HG02840 (cell line): ENCODE measurements around the gene C11orf65.

Experiments
- ATAC-seq: cut with Tn5 transposase; IDR thresholded peaks from one replicate; pipeline ENCODE4 v1.9.1; 2021; ENCODE audit warnings: mild to moderate bottlenecking, moderate library complexity, moderate number of reproducible peaks; ENCODE audit not compliant: unreplicated experiment, low FRiP score

C11orf65 gene, protein sequence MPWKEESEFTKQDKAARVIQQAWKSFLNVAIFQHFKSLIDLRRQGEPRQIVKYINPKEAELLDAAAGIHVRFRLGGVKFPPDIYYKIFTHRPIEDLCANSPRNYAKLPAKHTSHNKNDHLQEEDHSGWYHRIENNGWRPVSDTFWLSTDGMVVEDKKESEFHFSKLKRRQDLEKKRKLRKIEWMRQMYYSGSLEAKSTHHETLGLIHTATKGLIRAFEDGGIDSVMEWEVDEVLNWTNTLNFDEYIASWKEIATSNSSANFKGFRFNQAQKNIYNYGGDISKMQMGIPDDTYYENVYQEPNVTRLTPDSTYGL

DNA sequence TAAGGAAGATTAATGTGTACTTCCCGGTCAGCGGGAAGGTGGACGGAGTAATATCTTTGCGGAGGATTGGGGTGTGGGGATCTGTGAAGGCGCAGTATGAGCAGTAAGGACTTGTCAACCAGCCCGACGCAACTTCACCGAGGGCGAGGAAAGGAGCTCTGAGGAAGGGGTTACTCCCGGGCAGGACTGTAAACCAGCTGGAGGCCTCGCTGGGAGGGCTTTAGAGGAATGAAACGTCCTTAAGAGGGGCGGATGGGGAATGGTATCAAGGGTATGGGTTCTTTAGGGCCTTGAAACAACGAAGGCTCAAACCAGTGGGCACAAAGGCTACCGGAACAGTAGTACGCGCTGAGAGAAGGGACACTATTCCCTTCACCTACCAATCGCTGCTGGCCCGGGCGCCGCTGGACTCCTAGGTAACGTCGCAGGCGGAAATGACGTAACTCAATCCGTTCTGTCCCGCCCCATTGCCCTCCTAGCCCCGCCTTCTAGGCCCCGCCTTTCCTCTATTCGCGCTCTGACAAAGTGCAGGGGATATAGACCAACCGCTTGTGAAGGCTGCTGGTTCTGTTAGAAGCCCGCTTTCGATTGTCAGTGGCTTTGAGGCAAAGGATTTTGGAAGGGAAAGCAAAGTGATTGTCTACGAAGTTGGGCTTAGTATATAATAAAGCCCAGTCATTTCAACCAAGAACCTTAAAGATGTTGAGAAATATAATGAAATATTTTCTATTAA lies at the start of gene C11orf65:
C11orf65 (minus strand) TSS at position 439 of the 733 bp plus-strand sequence. CDS start 5,970 bp downstream, outside the sequence.
- peak; percentile 100 for ATAC-seq

DNA sequence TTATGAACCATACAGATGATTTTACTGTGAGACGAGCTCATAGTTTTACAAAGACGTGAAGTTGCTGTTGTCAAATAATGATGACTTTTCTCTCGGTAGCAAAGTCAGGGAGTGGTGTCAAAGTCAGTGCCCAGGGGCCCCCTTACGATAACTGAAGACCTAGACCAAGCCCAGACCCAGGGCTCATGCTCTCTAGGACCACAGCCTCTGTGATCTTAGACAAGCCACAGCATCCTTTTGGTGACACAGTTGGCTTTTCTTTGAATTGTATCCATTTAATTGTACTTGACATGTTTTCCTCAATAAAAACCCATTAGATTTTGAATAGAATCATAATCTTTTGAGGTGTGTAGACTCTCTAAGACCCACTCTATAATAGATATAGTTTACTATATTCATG lies 48.8 kb upstream of the C11orf65 start:
- ATAC-seq, result no peak

DNA sequence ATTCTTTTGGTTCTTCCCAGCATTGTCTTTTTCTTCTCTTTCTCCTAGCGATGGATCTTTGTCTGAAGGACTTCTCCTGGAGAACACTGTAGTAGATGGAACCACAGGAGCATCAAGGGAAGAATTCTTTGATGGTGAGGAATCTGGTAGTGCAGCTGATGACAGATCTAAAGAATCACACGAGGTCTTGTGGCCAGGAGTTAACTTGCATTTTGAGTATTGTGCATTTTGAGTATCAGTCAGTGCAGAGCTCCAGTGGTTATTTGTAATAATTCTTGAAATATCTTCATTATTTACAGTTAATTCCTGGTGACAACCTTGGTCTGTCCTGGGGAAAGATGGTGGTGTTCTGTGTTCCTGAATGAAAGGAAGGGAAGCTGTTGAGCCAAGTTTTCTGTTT lies 45.4 kb upstream of the C11orf65 start:
- no peak for ATAC-seq

DNA sequence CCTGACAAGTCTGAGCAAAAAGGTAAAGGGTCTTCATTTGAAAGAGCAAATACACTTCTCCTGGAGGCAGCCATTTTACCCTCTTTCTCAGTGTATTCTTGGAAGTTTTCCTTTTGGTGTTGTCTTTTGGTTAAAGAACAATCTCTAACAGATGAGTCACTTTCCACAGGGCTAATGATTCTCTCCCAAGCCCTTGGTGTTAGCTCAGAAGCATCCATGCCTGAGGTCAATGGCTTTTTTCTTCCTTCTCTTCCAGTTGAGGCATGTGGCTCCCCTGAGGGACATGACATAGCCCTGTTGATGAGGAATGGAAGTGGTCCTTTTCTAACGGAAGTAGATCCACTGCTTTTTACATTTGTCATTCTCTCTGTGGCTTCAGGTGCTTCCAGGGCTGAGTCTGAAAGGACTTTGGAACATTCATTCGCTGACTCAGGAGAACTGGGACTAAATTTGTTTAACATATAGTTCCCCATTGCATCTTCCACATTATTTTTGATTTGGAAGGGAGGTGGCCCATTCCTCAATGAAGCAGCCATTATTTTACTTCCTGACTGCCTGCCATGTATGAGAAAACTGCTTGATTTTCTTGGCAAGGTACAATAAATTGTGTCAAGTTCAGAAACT lies 44.6 kb upstream of the C11orf65 start:
- ATAC-seq, result no peak

DNA sequence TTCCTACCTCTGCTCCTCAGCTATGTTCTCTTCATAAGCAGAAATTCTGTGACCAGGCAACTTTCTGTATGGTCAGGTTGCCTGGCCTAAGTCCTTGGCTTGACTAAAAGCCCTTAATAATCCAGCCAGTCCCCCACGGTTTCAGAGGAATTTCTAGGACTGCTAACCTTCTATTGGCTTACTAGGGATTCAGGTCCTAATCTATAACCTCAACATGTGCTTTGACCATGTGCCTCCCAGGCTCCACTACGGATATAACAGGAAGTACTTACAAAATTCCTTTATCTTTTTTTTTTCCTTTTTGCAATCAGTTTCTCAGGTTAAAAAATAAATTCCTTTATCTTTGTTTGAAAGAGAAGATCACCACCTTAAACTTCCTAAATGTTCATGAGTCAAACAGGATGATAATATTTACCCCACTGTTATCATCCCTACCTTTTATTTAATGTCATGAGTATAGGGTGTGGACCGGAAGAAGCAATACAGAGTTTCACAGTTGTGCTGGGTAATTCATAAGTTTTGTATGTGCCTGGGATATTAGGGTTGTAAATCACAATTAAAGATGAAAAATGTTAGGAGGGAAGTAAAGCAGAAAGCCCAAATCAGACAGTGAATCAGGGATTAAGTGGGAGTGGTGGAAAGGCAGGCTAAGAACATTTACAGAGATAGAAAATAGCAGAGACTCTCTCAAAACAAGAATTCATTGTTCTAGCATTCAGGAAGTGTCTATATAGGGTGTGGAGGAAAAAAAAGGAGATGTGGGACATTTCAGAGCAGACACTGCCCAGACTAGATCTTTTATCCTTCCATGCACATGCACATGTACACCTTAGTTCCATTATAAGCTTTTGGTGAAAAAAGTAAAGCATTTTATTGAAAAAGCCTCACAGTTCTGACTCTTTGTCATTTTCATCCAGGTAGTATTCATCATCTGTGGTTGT lies 41.6 kb upstream of the C11orf65 start:
- ATAC-seq, result no peak

DNA sequence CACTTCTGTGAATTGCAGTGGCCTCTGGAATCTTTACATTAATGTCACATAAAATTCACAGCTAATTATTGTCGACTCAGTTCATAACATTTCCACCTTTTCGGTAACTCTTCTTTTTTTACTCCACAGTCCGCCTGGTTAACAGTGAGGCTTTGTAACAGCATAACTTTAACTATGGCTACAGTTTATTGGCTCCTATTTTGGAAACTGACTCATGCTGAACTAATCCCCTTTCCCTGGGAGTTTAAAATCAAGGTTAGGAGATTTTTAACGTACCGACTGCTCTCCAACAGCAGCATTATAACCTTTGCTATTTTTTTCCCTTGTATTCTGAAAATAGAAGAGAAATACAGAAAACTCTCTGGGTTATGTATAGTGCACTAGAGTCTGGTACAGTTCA lies 34.1 kb upstream of the C11orf65 start:
- no peak for ATAC-seq

DNA sequence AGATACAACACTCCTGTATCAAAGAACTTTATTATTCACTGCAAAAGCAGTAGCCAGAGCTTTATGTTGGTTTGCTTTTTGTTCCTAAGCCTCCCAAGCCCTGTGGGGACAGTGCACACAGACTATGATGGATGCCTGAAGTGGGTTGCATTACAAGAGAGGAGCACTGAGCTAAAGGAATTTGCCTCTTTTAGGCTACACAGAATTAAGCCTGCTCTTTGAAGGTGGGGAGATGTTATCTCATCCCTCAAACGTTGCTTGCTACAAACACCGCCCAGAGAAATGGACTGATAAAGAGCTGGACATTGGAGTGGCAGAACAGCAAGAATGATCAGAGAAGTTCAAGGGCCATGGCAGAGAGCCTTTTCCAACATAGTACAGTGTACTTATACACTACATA lies 33.4 kb upstream of the C11orf65 start:
- no peak for ATAC-seq

DNA sequence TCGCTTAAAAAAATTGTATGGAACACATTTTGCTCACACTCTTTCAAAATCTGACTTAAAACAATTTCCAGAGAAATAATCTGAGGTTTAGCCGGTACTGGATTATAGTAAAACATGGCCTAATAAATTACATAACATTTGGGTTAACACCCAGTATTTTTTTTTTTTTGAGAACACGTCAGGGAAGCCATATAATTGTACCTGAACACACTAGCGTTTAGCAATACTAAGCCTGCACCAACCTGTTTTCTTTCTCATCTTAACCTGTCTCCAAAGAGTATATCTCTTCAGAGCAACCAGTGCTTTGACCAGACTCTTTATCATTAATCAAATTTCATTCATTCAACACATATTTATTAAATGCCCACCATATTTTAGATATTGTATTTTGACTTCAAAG lies 32.8 kb upstream of the C11orf65 start:
- ATAC-seq, result no peak

DNA sequence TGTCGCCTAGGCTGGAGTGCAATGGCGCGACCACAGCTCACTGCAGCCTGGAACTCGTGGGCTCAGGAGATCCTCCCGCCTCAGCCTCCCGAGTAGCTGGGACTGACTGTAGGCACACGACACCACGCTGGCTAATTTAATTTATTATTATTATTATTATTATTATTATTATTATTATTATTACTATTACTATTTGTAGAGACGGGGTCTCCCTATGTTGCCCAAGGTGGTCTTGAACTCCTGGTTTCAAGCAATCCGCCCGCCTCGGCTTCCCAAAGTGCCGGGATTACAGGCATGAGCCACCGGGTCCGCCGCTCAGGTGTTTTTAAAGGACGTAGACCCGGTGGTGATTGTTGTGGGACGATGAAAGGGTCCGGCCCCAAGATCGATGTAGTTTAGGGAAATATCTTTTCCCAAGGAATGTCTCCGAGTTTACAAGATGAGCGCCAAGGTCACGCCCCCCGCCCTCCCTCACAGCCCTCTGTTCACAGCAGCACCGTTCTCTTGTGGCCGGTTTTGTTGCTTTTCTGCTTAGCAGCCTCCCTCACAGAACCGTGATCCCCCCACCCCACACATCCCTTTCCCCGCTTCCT lies 31.6 kb upstream of the C11orf65 start:
- no peak for ATAC-seq

DNA sequence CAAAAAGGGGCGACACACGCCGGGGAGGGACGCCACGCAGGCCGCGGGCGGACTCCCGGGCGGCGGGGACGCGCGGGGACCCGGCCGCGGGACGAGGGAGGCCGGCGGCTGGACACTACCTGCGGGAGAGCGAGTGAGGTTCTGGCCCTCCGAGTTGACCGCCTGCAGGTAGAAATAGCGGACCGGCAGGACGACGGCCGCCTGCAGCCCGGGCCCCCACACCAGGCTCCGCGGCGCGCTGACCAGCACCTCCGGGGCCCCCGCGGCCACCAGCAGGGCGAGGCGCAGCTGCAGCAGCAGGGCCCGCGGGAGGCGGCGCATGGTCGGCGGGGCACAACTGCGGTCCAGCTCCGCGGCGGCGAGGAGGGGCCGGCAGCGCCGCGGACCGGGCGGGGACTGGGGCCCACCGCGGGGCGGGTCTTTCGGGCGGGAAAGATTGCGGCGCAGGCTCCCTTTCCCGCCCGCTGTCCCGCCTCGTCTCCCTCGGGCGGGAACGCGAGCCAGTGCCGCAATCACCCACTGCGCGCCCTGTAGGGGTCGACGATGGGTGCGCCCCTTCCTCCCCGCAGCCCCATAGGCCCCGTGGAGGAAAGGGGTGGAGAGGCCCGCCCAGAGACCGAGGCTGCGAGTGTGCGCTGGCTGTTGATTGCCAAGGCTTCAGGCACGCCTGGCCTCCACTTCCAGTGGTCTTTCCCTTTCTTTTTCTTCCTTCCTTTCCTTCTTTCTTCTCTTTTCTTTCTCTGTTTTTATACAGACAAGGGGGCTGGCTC lies 30.9 kb upstream of the C11orf65 start, which contains the start of gene POGLUT3:
POGLUT3 (minus strand) TSS at position 339 of the 770 bp plus-strand sequence; CDS start at position 321, 18 bp downstream.
- ATAC-seq, result peak; percentile 51

DNA sequence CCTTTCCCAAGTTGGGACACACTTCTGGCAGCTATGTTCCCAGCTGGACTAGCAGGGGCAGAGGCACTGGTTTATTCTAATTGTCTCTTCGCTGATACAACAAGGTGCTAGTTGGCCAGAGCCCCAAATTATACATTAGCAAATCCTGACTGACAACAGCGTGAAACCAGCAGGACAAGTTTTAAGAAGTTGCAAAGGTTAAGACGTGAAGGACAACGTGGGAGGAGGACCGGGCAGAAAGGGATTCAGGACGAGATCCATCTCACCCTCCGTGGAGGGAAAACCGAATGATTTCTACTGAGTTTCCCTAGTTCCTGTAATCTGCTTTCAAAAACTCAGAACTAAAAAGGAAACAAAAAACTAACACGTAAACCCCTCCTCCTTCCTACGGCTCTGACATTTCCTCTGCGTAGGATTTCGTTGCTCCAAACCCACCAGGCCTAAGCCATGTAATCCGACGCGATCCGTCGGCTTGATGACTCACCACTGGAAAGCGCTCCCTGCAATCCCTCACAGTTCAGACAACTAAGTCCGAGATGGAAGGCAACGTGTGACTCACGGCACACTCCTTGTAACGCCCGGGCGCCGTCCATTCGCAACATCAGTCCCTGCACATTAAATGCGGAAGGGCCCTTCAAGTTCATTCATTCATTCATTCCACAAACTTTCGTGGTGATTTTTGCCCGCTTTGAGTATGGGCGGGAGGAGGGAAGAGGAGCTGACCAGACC lies 30.2 kb upstream of the C11orf65 start:
- ATAC-seq, result peak; percentile 43

DNA sequence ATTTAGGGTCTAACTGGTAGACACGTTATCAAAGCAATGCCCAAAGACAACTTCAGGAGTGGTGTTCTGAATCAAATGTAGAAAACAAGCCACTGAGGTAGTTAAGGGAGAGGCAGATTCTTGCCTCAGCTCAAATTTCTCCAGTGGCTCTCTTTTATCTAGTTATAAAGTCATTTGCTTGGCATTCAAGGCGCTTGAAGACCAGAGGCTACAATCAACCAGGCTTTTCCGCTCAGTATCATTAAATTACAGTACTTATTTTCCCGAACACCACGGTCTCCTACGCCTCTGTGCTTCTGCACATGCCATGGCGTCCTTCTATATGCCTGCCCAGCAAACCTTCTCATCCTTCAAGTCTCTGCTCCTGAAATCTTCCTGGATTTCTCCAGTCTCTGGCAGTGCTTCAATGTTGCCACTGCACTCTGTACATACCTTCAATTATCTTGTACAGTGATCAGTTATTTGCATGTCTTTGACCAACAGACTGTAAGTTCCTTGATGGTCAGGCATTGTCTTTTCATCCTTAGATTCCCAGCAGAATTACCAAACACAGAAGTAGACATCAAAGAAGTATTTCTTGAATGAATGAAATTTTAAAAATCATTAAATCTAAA lies 29.4 kb upstream of the C11orf65 start:
- ATAC-seq, result no peak

DNA sequence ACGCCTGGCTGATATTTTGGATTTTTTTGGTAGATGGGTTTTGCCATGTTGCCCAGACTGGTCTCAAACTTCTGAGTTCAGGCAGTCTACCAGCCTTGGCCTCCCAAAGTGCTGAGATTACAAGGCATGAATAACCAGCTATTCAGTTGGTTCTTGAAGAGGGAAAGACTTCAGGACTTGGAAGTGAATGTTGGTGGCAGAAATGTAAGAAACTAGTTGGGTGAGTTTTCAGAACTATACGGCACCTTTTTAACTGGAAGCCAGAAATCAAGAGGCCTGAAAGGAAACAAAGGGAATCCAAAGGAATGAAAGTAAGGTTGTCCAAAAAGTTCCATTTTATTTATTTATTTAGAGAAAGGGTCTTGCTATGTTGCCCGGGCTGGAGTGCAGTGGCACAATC lies 28.0 kb upstream of the C11orf65 start:
- ATAC-seq, result no peak

DNA sequence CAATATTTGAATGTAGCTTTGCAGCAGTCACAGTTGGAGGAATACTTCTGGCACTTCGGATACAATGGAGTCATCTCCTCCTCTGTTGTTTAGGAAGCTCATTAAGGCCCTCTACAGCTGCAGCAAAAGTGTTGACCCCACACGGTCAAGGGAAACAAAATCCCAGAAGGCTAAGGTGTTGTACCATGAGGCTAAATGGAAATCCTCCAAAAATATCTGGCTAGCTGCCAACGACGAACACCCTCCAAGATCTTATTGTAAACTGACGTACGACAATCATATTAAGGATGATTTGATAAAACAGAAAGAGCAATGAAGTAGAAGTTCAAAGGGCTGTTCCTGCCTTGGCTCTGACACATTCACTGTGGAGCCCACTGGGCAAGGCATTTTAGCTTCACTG lies 26.9 kb upstream of the C11orf65 start:
- ATAC-seq, result no peak

DNA sequence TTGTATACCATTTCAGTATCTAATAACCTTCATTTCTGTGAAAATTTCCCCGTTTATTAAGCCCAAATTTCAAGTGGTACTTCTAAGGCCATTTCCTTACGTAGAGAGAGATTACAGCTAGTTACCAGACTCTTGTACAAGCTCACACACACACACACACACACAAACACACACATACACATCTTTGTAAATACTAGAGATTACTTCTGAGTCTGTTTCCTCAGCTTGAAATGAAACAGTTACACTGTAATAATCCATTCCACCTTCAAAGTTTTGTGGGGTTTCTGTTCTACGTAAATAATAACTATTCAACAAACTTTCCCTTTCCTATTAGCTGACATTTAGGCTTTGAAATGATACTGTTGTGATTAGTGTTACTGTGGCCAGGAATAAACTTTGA lies 24.6 kb upstream of the C11orf65 start:
- ATAC-seq, result no peak

DNA sequence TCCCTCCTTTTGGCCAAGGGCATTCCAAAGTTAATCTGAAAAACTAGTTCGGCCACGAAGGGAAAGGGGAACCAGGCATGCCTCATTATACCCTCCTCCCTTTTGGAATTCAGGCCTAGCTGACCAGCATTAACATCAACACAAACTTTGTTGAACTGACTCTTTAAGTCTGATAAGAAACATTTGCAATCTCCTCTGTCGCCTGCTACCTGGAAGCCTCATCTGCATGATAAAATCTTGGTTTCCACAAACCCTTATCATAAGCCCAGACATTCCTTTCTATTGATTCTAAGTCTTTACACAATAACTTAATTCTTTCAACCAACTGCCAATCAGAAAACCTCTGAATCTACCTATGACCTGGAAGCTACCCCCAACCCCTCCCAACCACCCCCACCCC lies 19.5 kb upstream of the C11orf65 start:
- ATAC-seq, result no peak

DNA sequence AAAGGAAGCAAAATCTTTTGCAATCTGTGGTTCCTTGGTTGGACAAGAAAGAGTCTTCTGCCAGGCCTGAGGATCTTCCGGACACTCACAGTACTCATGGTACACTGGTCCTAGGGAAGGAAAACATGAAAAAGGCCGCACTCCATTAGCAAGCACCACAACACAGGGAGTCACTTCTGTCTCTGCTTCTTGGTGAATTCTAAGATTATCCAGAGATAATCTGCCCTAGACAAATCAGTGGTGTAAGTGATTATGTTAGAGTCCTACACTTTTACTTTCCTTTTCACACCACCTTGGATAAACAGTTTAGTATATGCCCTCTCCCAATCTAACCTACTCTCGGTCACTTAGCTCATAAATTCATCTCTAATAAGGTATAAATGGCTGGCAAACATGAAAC lies 19.0 kb upstream of the C11orf65 start:
- ATAC-seq, result no peak

DNA sequence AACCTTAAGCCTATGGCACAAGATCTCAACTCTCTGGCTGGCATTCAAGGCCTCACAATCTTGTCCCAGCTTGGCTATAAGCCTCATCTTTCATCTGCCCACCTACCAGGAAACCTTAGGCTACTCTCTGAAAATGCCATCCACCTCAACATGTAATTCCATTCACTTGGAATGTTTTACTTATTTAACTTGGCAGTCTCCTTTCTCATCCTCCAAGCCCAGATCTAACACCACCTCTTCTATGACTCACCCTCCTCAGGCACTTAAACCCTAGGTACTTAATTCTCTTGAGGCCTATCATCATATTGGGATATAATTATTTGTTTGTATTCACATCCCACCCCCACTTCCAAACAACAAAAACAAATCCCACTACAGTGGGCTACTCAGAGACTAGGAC lies 15.8 kb upstream of the C11orf65 start:
- ATAC-seq, result no peak
